GM19025 (cell line): ENCODE data around the gene GPR78.

Experiments used
- ATAC-seq: cut with Tn5 transposase; IDR thresholded peaks from one replicate; pipeline ENCODE4 v1.9.1; 2021; ENCODE audit warnings: mild to moderate bottlenecking, low read depth, moderate library complexity; ENCODE audit not compliant: unreplicated experiment

Gene GPR78

GRCh38 chr4:8546766-8547107 is 33.5 kb upstream of the GPR78 start:
- no peak for ATAC-seq

GRCh38 chr4:8547108-8547911 is 32.9 kb upstream of the GPR78 start:
- no peak for ATAC-seq

- ATAC-seq, result no peak
Measured at GRCh38 chr4:8547912-8548730, 32.1 kb upstream of the GPR78 start.

GRCh38 chr4:8548731-8549351 is 31.4 kb upstream of the GPR78 start:
- ATAC-seq, result no peak

- ATAC-seq, result no peak
Measured at GRCh38 chr4:8549352-8549931, 30.8 kb upstream of the GPR78 start.

GRCh38 chr4:8550691-8551090 is 29.5 kb upstream of the GPR78 start:
- no peak for ATAC-seq

- no peak for ATAC-seq
Measured at GRCh38 chr4:8552024-8552423, 28.2 kb upstream of the GPR78 start.

GRCh38 chr4:8552581-8553205 is 27.5 kb upstream of the GPR78 start:
- no peak for ATAC-seq

- ATAC-seq, result no peak
Measured at GRCh38 chr4:8553216-8553615, 27.0 kb upstream of the GPR78 start.

- ATAC-seq, result no peak
Measured at GRCh38 chr4:8553991-8554405, 26.2 kb upstream of the GPR78 start.

- ATAC-seq, result no peak
Measured at GRCh38 chr4:8554555-8555100, 25.6 kb upstream of the GPR78 start.

- no peak for ATAC-seq
Measured at GRCh38 chr4:8555716-8556115, 24.5 kb upstream of the GPR78 start.

- ATAC-seq, result no peak
Measured at GRCh38 chr4:8556341-8557150, 23.6 kb upstream of the GPR78 start.

- ATAC-seq, result no peak
Measured at GRCh38 chr4:8557151-8558076, 22.8 kb upstream of the GPR78 start.

- ATAC-seq, result no peak
Measured at GRCh38 chr4:8558080-8558960, 21.9 kb upstream of the GPR78 start.

- no peak for ATAC-seq
Measured at GRCh38 chr4:8559011-8559410, 21.2 kb upstream of the GPR78 start.

- no peak for ATAC-seq
Measured at GRCh38 chr4:8559524-8560264, 20.5 kb upstream of the GPR78 start.
